GM23338 (cell line): ENCODE data around the gene KRTAP5-1. TPM values are rescaled to one million over a fixed set of nuclear protein-coding genes. Genes with fewer than 3 reads are reported as not detected.

Experiments used
- ATAC-seq: fragments of 200-7000 bp; cut with Tn5 transposase; 3 replicates; pipeline ENCODE4 v1.9.1; 2020
- DNase-seq: peaks from one replicate; pipeline ENCODE4 v3.0.0-alpha.2; 2015; ENCODE audit warnings: low spot score
- H2AFZ ChIP-seq: fragments of 200-600 bp; sonication (generic); 2 replicates; pipeline ENCODE4 v1.8.0; 2016; ENCODE audit warnings: antibody characterized with exemption, mild to moderate bottlenecking, moderate library complexity
- H3F3A ChIP-seq: fragments of 200-600 bp; sonication (generic); replicated peaks from 2 replicates; pipeline ENCODE4 v1.8.0; 2017; ENCODE audit warnings: antibody characterized with exemption, mixed run types, low read depth
- H3K27ac ChIP-seq: fragments of 200-600 bp; sonication (generic); 2 replicates; pipeline ENCODE4 v1.6.1; 2016; ENCODE audit warnings: low read depth
- H3K27me3 ChIP-seq: fragments of 200-600 bp; sonication (generic); 2 replicates; pipeline ENCODE4 v1.8.0; 2016; ENCODE audit warnings: mild to moderate bottlenecking, mixed run types, moderate library complexity; ENCODE audit not compliant: insufficient read depth
- H3K36me3 ChIP-seq: fragments of 200-600 bp; sonication (generic); 2 replicates; pipeline ENCODE4 v1.8.0; 2016; ENCODE audit warnings: mild to moderate bottlenecking; ENCODE audit not compliant: insufficient read depth
- H3K4me1 ChIP-seq: fragments of 200-600 bp; sonication (generic); 2 replicates; pipeline ENCODE4 v1.8.0; 2016; ENCODE audit warnings: mild to moderate bottlenecking, moderate library complexity; ENCODE audit not compliant: insufficient read depth
- H3K4me2 ChIP-seq: fragments of 200-600 bp; sonication (generic); 2 replicates; pipeline ENCODE4 v1.7.1; 2017; ENCODE audit warnings: mixed run types
- H3K4me3 ChIP-seq: fragments of 200-600 bp; sonication (generic); 2 replicates; pipeline ENCODE4 v1.6.1; 2016; ENCODE audit warnings: mixed run types
- H3K79me2 ChIP-seq: fragments of 200-600 bp; sonication (generic); replicated peaks from 2 replicates; pipeline ENCODE4 v1.8.0; 2017; ENCODE audit warnings: mild to moderate bottlenecking; ENCODE audit not compliant: insufficient read depth
- H3K9me2 ChIP-seq: fragments of 200-600 bp; sonication (generic); 2 replicates; pipeline ENCODE4 v1.8.0; 2017; ENCODE audit not compliant: insufficient read depth
- H4K20me1 ChIP-seq: fragments of 200-600 bp; sonication (generic); replicated peaks from 2 replicates; pipeline ENCODE4 v1.8.0; 2017; ENCODE audit warnings: mild to moderate bottlenecking; ENCODE audit not compliant: insufficient read depth
- H3K27ac Mint-ChIP-seq: 2 replicates; pipeline ENCODE4 v1.8.0; 2020; ENCODE audit warnings: inconsistent platforms, mild to moderate bottlenecking, moderate library complexity, mixed read lengths
- H3K27me3 Mint-ChIP-seq: 3 replicates; pipeline ENCODE4 v1.8.0; 2022; ENCODE audit warnings: low read depth, mild to moderate bottlenecking, moderate library complexity, mixed read lengths, inconsistent platforms; ENCODE audit not compliant: insufficient read depth, poor library complexity
- H3K36me3 Mint-ChIP-seq: 3 replicates; pipeline ENCODE4 v1.8.0; 2021; ENCODE audit warnings: low read depth, mild to moderate bottlenecking, inconsistent platforms, moderate library complexity, mixed read lengths
- H3K4me1 Mint-ChIP-seq: 3 replicates; pipeline ENCODE4 v1.8.0; 2020; ENCODE audit warnings: mild to moderate bottlenecking, inconsistent platforms, mixed read lengths
- H3K4me3 Mint-ChIP-seq: 3 replicates; pipeline ENCODE4 v1.8.0; 2021; ENCODE audit warnings: moderate library complexity, mild to moderate bottlenecking, inconsistent platforms, mixed read lengths
- H3K9me3 Mint-ChIP-seq: 3 replicates; pipeline ENCODE4 v1.8.0; 2020; ENCODE audit warnings: moderate library complexity, mild to moderate bottlenecking, inconsistent platforms, mixed read lengths
- CREB1 ChIP-seq: fragments of 250-450 bp; sonication (Bioruptor Pico); IDR thresholded peaks from 2 replicates; pipeline ENCODE4 v1.5.0; 2020; ENCODE audit warnings: low read depth, mild to moderate bottlenecking, moderate library complexity
- EZH2 ChIP-seq: fragments of 200-600 bp; sonication (generic); IDR thresholded peaks from one replicate; pipeline ENCODE4 v1.8.0; 2017; ENCODE audit warnings: antibody characterized with exemption, mild to moderate bottlenecking, low read depth; ENCODE audit not compliant: unreplicated experiment
- EZH2phosphoT487 ChIP-seq: fragments of 200-600 bp; sonication (generic); IDR thresholded peaks from one replicate; pipeline ENCODE4 v1.8.1; 2018; ENCODE audit warnings: antibody characterized with exemption; ENCODE audit not compliant: unreplicated experiment
- JUNB ChIP-seq: IDR thresholded peaks from one replicate; pipeline ENCODE4 v1.6.1; 2016; ENCODE audit warnings: antibody characterized with exemption; ENCODE audit not compliant: unreplicated experiment
- NANOG ChIP-seq: IDR thresholded peaks from 2 replicates; pipeline ENCODE4 v1.6.1; 2016; ENCODE audit warnings: antibody characterized with exemption, borderline replicate concordance
- POLR2AphosphoS5 ChIP-seq: IDR thresholded peaks from 2 replicates; pipeline ENCODE4 v1.6.1; 2016; ENCODE audit warnings: antibody characterized with exemption, low read depth
- STAT1 ChIP-seq: IDR thresholded peaks from one replicate; pipeline ENCODE4 v1.6.1; 2016; ENCODE audit warnings: antibody characterized with exemption; ENCODE audit not compliant: unreplicated experiment
- ZNF331 ChIP-seq: fragments of 250-450 bp; sonication (Bioruptor Pico); IDR thresholded peaks from 2 replicates; pipeline ENCODE4 v1.5.0; 2020; ENCODE audit warnings: low read depth, mild to moderate bottlenecking, moderate library complexity
- polyA plus RNA-seq: library from polyadenylated mRNA; unstranded; fragments of >200 nt; fragmentation: Nextera tagmentation; extraction: Ambion mirVana; gene quantifications from 2 replicates; pipeline ENCODE4 v1.2.1, GENCODE V29; 2016
- total RNA-seq: library from RNA; depleted of rRNA; stranded (reverse); fragments of >200 nt; shearing (Covaris generic); gene quantifications from 2 replicates; pipeline ENCODE4 v1.2.3, GENCODE V29; 2014
- TF ChIP-seq, protein P1 (sequence below): fragments of 250-450 bp; sonication (Bioruptor Pico); IDR thresholded peaks from 2 replicates; pipeline ENCODE4 v1.5.0; 2020; ENCODE audit warnings: mild to moderate bottlenecking, moderate library complexity
- TF ChIP-seq, protein P2 (sequence below): IDR thresholded peaks from 2 replicates; pipeline ENCODE4 v1.6.1; 2016; ENCODE audit warnings: antibody characterized with exemption
- TF ChIP-seq, protein P3 (sequence below), 2 experiments: fragments of 200-600 bp in 1 of 2; sonication (generic) in 1 of 2; conservative IDR thresholded peaks; 2 replicates each; pipeline versions ENCODE4 v1.5.1 to v1.6.1; 2016 to 2017; ENCODE audit warnings: antibody characterized with exemption in 2 of 2, low read depth in 2 of 2, mild to moderate bottlenecking in 2 of 2, moderate library complexity in 1 of 2

KRTAP5-1 gene
- total and polyA plus RNA-seq, 2 experiments from 2014 or later = not detected

DNA sequence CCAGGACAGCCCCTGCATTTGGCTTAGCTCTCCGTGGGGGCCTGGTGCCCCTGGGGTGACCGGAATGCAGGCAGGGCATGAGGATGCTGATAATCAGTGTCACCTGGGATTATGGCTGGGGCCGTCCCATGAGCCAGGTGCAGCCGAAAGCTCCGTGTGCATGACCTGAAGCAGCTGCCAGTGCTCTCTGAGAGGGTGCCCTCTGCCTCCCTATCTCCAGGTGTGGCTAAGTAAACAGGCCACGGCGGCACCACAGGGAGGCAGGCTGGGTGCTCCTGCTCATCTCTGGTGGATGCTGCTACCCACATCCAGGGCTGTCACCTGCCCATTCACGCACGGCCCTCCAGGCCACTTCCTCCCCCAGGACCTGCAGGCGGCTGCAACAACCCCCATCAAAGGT, 42.8 kb downstream of the KRTAP5-1 start (continued):
- TF ChIP-seq, protein P1, sequence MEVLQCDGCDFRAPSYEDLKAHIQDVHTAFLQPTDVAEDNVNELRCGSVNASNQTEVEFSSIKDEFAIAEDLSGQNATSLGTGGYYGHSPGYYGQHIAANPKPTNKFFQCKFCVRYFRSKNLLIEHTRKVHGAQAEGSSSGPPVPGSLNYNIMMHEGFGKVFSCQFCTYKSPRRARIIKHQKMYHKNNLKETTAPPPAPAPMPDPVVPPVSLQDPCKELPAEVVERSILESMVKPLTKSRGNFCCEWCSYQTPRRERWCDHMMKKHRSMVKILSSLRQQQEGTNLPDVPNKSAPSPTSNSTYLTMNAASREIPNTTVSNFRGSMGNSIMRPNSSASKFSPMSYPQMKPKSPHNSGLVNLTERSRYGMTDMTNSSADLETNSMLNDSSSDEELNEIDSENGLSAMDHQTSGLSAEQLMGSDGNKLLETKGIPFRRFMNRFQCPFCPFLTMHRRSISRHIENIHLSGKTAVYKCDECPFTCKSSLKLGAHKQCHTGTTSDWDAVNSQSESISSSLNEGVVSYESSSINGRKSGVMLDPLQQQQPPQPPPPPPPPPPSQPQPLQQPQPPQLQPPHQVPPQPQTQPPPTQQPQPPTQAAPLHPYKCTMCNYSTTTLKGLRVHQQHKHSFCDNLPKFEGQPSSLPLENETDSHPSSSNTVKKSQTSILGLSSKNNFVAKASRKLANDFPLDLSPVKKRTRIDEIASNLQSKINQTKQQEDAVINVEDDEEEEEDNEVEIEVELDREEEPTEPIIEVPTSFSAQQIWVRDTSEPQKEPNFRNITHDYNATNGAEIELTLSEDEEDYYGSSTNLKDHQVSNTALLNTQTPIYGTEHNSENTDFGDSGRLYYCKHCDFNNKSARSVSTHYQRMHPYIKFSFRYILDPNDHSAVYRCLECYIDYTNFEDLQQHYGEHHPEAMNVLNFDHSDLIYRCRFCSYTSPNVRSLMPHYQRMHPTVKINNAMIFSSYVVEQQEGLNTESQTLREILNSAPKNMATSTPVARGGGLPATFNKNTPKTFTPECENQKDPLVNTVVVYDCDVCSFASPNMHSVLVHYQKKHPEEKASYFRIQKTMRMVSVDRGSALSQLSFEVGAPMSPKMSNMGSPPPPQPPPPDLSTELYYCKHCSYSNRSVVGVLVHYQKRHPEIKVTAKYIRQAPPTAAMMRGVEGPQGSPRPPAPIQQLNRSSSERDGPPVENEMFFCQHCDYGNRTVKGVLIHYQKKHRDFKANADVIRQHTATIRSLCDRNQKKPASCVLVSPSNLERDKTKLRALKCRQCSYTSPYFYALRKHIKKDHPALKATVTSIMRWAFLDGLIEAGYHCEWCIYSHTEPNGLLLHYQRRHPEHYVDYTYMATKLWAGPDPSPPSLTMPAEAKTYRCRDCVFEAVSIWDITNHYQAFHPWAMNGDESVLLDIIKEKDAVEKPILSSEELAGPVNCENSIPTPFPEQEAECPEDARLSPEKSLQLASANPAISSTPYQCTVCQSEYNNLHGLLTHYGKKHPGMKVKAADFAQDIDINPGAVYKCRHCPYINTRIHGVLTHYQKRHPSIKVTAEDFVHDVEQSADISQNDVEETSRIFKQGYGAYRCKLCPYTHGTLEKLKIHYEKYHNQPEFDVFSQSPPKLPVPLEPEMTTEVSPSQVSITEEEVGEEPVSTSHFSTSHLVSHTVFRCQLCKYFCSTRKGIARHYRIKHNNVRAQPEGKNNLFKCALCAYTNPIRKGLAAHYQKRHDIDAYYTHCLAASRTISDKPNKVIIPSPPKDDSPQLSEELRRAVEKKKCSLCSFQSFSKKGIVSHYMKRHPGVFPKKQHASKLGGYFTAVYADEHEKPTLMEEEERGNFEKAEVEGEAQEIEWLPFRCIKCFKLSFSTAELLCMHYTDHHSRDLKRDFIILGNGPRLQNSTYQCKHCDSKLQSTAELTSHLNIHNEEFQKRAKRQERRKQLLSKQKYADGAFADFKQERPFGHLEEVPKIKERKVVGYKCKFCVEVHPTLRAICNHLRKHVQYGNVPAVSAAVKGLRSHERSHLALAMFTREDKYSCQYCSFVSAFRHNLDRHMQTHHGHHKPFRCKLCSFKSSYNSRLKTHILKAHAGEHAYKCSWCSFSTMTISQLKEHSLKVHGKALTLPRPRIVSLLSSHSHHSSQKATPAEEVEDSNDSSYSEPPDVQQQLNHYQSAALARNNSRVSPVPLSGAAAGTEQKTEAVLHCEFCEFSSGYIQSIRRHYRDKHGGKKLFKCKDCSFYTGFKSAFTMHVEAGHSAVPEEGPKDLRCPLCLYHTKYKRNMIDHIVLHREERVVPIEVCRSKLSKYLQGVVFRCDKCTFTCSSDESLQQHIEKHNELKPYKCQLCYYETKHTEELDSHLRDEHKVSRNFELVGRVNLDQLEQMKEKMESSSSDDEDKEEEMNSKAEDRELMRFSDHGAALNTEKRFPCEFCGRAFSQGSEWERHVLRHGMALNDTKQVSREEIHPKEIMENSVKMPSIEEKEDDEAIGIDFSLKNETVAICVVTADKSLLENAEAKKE (CRISPR knock-in tag) = no peak
- TF ChIP-seq CREB1 (CRISPR knock-in tag) (no peak), STAT1 (no peak)

DNA sequence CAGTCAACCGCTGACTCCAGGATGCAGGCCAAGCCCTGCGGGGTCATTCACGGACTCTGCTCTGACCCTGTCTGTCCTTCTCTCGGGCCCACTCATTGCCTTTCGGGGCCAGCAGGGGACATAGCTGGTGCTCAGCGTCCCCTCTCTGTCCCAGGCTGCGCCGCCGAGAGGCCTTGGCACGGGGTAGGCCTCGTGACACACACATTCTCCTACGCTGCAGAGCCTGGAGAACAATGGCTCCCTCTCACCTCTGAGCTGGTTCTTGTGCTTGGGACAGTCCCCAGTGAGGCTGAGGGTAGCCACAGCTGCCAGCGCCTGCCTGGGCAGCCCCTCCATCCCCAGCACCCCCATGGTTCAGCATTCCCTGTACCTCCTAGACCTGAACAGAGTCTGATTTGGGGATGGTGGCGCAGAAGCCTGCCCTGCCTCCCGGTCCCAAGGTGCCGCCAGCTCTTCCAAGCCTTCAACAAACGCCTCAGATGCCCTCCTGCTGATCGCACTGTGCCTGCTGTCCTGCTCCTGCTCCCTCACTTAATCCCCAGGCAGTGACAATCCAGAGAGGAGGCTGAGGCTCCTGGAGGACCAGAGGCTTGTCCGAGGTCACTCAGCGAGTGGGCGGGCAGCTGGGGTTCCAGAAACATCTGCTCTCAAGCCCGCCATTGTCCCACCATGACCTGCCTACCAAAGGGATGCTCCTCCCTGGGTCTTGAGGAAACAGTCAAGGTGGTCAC, 43.4 kb downstream of the KRTAP5-1 start:
- no peaks in the 10 kb centered on the region for H3K36me3 Mint-ChIP-seq
- H3K9me3 Mint-ChIP-seq = no peaks in the 10 kb centered on the region
- Histone ChIP-seq H3K4me3 (no peak overlapping the region), H3K9me2 (no peaks in the 10 kb centered on the region), H3K36me3 (no peaks in the 10 kb centered on the region), H2AFZ (no peak overlapping the region), H3K4me1 (no peaks in the 10 kb centered on the region), H3K27ac (no peak overlapping the region), H4K20me1 (peaks cover 4% of the 10 kb centered on the region), H3K4me2 (no peak overlapping the region), H3K79me2 (peaks cover 8% of the 10 kb centered on the region), H3F3A (no peaks in the 10 kb centered on the region), H3K27me3 (peaks cover 36% of the 10 kb centered on the region)
- no peak overlapping the region; the same call in 1 of the 2 replicates for H3K27ac Mint-ChIP-seq
- no peak for ATAC-seq
- no peak for DNase-seq
- no peak overlapping the region for H3K4me3 Mint-ChIP-seq
- H3K27me3 Mint-ChIP-seq = peaks cover 30% of the 10 kb centered on the region
- peaks cover 5% of the 10 kb centered on the region; the same call in 2 of the 3 replicates for H3K4me1 Mint-ChIP-seq
- TF ChIP-seq CREB1 (CRISPR knock-in tag) (no peak), POLR2AphosphoS5 (no peak), ZNF331 (no peak), JUNB (no peak), EZH2phosphoT487 (no peak), NANOG (no peak), EZH2 (no peak)
- TF ChIP-seq, protein P2, sequence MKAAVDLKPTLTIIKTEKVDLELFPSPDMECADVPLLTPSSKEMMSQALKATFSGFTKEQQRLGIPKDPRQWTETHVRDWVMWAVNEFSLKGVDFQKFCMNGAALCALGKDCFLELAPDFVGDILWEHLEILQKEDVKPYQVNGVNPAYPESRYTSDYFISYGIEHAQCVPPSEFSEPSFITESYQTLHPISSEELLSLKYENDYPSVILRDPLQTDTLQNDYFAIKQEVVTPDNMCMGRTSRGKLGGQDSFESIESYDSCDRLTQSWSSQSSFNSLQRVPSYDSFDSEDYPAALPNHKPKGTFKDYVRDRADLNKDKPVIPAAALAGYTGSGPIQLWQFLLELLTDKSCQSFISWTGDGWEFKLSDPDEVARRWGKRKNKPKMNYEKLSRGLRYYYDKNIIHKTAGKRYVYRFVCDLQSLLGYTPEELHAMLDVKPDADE = no peak
- TF ChIP-seq, protein P3, sequence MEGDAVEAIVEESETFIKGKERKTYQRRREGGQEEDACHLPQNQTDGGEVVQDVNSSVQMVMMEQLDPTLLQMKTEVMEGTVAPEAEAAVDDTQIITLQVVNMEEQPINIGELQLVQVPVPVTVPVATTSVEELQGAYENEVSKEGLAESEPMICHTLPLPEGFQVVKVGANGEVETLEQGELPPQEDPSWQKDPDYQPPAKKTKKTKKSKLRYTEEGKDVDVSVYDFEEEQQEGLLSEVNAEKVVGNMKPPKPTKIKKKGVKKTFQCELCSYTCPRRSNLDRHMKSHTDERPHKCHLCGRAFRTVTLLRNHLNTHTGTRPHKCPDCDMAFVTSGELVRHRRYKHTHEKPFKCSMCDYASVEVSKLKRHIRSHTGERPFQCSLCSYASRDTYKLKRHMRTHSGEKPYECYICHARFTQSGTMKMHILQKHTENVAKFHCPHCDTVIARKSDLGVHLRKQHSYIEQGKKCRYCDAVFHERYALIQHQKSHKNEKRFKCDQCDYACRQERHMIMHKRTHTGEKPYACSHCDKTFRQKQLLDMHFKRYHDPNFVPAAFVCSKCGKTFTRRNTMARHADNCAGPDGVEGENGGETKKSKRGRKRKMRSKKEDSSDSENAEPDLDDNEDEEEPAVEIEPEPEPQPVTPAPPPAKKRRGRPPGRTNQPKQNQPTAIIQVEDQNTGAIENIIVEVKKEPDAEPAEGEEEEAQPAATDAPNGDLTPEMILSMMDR (conservative IDR thresholded peaks at IDR 0.05; ENCODE audit: low read depth in 2 of 2) = no peak
